ENCODE data around the gene EXOC3L2.
"Not testable (repeated sequence)": the region's sequence is repeated elsewhere in the genome, so short reads cannot be mapped to it uniquely, and the experiment has no call there.

Gene EXOC3L2

DNA sequence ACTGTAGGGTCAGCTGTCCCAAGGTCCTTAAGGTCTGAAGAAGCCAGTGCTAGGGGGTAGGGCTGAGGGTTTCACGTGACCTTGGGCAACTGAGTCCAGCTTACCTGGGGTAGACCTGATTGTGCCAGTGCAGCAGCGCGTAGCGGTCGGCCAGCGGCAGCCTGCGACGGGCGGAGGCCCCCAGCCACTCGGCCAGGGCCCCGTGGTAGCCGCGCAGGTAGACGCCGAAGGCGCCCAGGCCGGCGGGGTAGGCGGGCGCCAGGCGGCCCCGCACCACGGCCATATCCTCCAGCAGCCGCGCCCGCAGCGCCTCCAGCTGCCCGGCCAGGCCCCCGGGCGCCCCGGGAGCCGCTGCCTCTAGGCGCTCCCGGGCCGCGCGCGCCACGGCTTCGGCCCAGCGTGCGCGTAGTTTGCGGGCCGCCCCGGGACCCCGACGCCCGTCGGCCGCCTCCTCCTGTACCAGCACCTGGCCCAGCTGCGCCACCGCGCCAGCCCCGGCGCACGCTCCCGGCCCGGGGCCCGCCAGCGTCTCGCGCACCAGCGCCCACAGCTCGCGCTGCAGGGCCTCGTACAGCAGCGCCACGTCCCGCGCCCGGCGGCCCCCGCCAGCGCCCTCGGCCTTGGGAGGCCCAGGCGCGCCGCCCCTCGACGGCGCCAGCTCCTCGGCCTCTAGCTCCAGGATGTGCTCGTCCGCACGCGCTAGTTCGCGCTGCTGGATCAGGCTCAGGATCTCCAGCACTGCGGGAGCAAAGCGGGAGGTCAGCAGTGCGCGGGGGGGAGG, 10.9 kb downstream of the EXOC3L2 start:
- DNase-seq (ENCODE audit: extremely low read depth, low read depth), result no peak
- TF ChIP-seq, protein P1, sequence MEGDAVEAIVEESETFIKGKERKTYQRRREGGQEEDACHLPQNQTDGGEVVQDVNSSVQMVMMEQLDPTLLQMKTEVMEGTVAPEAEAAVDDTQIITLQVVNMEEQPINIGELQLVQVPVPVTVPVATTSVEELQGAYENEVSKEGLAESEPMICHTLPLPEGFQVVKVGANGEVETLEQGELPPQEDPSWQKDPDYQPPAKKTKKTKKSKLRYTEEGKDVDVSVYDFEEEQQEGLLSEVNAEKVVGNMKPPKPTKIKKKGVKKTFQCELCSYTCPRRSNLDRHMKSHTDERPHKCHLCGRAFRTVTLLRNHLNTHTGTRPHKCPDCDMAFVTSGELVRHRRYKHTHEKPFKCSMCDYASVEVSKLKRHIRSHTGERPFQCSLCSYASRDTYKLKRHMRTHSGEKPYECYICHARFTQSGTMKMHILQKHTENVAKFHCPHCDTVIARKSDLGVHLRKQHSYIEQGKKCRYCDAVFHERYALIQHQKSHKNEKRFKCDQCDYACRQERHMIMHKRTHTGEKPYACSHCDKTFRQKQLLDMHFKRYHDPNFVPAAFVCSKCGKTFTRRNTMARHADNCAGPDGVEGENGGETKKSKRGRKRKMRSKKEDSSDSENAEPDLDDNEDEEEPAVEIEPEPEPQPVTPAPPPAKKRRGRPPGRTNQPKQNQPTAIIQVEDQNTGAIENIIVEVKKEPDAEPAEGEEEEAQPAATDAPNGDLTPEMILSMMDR (IDR thresholded peaks at IDR 0.05; ENCODE audit: low read depth, low read length), result no peak

DNA sequence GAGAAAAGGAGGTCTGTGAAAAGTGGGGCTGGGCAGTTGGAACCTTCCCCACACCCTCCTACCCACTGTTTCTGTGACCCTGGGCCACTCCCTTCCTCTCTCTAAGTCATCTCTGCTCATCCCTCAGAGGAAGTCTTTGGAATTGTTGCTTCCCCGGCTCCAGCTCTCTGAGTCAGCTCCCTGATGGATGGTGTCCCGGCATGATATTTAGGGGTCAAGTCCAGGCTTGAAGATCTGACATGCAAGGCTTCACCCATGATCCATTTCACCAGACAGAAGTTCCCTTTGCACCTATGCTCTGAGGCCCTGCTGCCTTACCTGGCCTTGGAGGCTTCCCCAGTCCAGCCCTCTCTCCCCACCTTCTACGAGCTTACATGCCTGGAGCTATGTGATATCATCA, 13.3 kb downstream of the EXOC3L2 start:
- TF ChIP-seq, protein P1 (IDR thresholded peaks at IDR 0.05; ENCODE audit: low read depth, low read length), result no peak
- DNase-seq (ENCODE audit: extremely low read depth, low read depth), result no peak

DNA sequence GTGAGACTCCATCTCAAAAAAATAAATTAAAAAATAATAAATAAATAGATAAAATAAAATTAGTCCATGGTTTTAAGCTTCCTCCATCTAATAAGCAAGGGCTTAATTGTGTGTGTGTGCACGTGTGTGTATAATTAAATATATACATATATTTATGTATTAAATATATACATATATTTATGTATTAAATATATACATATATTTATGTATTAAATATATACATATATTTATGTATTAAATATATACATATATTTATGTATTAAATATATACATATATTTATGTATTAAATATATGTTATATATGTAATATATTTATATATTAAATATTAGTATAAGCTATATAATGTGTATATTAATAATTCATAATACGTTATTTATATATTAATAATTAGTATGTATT, 16.2 kb downstream of the EXOC3L2 start:
- DNase-seq (ENCODE audit: extremely low read depth, low read depth), result not testable (repeated sequence)

GRCh38 chr19:45224645-45225044, 20.6 kb downstream of the EXOC3L2 start:
- no peak for DNase-seq (ENCODE audit: extremely low read depth, low read depth)
- TF ChIP-seq, protein P1 (IDR thresholded peaks at IDR 0.05; ENCODE audit: low read depth, low read length), result no peak

DNA sequence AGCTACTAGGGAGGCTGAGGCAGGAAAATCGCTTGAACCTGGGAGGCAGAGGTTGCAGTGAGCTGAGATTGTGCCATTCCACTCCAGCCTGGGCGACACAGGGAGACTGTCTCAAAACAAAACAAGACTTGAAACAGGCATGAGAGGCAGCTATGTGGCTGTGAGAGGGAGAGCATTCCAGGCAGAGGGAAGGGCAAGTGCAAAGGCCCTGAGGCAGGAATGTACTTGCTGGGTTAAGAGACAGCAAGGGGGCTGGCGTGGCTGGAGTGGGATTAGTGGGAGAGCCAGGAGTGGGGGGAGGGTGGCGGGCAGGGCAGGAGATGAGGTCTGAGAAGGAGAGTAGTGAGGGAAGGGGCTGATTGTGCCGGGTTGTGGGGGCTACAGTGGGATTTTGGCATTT, 21.3 kb downstream of the EXOC3L2 start:
- TF ChIP-seq, protein P1 (IDR thresholded peaks at IDR 0.05; ENCODE audit: low read depth, low read length), result no peak

DNA sequence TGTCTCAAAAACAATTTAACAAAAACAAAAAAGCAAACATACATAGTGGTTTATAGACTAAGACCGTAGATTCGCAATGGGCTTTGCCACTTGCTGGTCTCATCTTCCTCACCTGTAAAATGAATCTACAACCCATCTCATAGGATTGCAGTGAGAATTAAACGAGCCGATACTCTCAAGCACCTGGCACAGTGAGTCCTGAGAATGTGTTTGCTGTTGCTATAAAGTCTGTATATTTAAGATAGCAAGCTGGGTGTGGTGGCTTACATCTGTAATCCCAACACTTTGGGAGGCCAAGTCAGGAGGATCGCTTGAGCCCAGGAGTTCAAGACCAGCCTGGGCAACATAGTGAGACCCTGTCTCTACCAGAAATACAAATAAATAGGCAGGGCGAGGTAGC, 22.5 kb downstream of the EXOC3L2 start:
- TF ChIP-seq, protein P1 (IDR thresholded peaks at IDR 0.05; ENCODE audit: low read depth, low read length), result no peak
- DNase-seq (ENCODE audit: extremely low read depth, low read depth), result no peak

More for the DNA sequence above, 21.3 kb downstream of the EXOC3L2 start:
- DNase-seq (ENCODE audit: extremely low read depth, low read depth), result no peak

DNA sequence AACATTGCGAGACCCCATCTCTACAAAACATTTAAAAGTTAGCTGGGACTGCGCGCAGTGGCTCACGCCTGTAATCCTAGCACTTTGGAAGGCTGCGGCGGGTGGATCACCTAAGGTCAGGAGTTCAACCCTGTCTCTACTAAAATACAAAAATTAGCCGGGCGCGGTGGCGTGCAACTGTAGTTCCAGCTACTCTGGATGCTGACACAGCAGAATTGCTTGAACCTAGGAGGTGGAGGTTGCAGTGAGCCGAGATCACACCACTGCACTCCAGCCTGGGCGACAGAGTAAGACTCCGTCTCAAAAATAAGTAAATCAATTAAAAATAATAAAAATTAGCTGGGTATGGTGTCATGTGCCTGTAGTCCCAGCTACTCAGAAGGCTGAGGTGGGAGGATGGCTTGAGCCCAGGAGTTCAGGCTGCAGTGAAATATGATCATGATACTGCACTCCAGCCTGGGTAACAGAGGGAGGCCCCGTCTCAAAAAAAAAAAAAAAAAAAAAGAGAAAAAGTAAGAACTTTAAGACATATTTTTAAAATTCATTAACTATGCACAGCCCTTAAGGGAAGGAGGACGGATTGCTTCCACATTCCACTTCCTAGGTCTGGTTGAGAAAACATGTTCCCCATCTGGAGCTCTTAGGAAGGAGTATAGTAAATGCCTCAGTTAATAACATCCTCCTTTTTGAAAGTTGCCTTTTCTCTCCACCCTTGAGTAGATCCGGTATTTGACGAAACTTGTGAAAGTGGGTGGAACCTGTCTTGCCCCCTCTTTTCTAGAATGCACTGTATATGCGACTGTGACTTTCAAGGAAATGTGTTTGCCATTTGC, 26.1 kb downstream of the EXOC3L2 start:
- DNase-seq (ENCODE audit: extremely low read depth, low read depth), result no peak
- TF ChIP-seq, protein P1 (IDR thresholded peaks at IDR 0.05; ENCODE audit: low read depth, low read length), result no peak
